Measurements from ENCODE around the gene TSTD1.

Gene TSTD1

DNA sequence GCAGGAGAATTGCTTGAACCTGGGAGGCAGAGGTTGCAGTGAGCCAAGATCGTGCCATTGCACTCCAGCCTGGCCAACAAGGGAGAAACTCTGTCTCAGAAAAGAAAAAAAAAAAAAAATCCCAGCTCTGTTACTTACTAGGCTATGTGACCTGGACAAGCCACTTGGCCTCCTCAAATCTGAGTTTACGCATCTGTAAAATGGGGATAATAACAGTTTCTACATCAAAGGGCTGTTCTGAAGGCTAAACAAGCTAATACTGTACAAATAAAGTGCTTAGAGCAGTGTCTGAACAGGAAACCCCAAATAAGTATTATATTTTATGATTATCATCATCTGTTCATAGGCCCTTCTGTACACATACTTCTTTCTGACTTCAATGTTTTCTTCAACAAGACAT is 31.4 kb downstream of the TSTD1 start:
- peaks cover 6% of the 10 kb centered on the region for H3K79me1 ChIP-seq (replicated peaks; ENCODE audit: low read length, poor library complexity, severe bottlenecking)
- no peak overlapping the region for H3K23ac ChIP-seq (ENCODE audit: low read length in 2 of 2)
- no peak overlapping the region for H3K4ac ChIP-seq (ENCODE audit: low read depth in 1 of 2, low read length in 2 of 2)
- WGBS = 100% methylated on average over 1 of the region's 2 CpGs
- no peak overlapping the region for H3K14ac ChIP-seq (ENCODE audit: low read length in 2 of 2)
- no peak overlapping the region for H3K27ac ChIP-seq (ENCODE audit: low read length, poor library complexity, severe bottlenecking)
- no peak overlapping the region for H2BK120ac ChIP-seq (ENCODE audit: low read depth, low read length)
- H4K8ac ChIP-seq (ENCODE audit: low read length) = no peak overlapping the region
- no peak overlapping the region for H2BK5ac ChIP-seq (ENCODE audit: low read depth, low read length, poor library complexity, severe bottlenecking)
- H3K9ac ChIP-seq (ENCODE audit: low read length) = no peak overlapping the region
- H3K4me1 ChIP-seq (ENCODE audit: control insufficient read depth, insufficient read depth, low read depth, low read length) = no peaks in the 10 kb centered on the region
- no peak overlapping the region for H2BK12ac ChIP-seq (ENCODE audit: low read length in 2 of 2)
- H3K9me3 ChIP-seq (ENCODE audit: control insufficient read depth, low read length) = no peaks in the 10 kb centered on the region
- no peak overlapping the region for H3K4me2 ChIP-seq (ENCODE audit: low read length, poor library complexity, severe bottlenecking)
- no peak overlapping the region for H3K18ac ChIP-seq (ENCODE audit: low read depth in 1 of 2, low read length in 2 of 2)
- H3K36me3 ChIP-seq (ENCODE audit: control insufficient read depth in 1 of 2, insufficient read depth in 2 of 2, low read depth in 1 of 2, low read length in 2 of 2) = no peaks in the 10 kb centered on the region
- no peak overlapping the region for H4K91ac ChIP-seq (ENCODE audit: low read length)
- H2BK15ac ChIP-seq (ENCODE audit: low read depth, poor library complexity, severe bottlenecking) = no peak overlapping the region
- no peak for DNase-seq
- no peaks in the 10 kb centered on the region for H3K27me3 ChIP-seq (ENCODE audit: control insufficient read depth in 1 of 2, insufficient read depth in 1 of 2, low read length in 2 of 2)
- H2AK5ac ChIP-seq (ENCODE audit: low read length, severe bottlenecking) = no peak overlapping the region
- no peak overlapping the region for H2AFZ ChIP-seq (ENCODE audit: low read depth, low read length)
- no peak overlapping the region for H3K4me3 ChIP-seq (ENCODE audit: insufficient read depth in 1 of 2, low read depth in 1 of 2, low read length in 2 of 2)

DNA sequence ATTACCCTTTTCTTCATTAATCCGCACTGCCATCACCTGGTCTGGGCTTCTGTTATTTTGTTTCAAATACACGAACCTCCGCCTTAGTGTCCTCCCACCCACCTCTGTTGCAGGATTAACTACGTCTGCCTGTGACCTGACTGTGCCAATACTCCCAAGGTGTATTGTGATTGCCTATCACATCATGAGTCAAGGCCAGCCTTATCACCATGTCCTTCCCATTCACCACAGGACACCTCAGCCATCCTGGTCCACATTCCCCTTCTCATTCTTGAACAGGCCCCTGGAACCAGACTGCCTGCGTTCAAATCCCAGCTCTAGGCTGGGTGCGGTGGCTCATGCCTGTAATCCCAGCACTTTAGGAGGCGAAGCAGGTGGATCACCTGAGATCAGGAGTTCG is 32.2 kb downstream of the TSTD1 start:
- no peak overlapping the region for H3K4ac ChIP-seq (ENCODE audit: low read depth in 1 of 2, low read length in 2 of 2)
- no peak overlapping the region for H2BK5ac ChIP-seq (ENCODE audit: low read depth, low read length, poor library complexity, severe bottlenecking)
- H2BK12ac ChIP-seq (ENCODE audit: low read length in 2 of 2) = no peak overlapping the region
- H4K91ac ChIP-seq (ENCODE audit: low read length) = no peak overlapping the region
- H3K27ac ChIP-seq (ENCODE audit: low read length, poor library complexity, severe bottlenecking) = no peak overlapping the region
- no peak overlapping the region for H4K8ac ChIP-seq (ENCODE audit: low read length)
- no peaks in the 10 kb centered on the region for H3K27me3 ChIP-seq (ENCODE audit: control insufficient read depth in 1 of 2, insufficient read depth in 1 of 2, low read length in 2 of 2)
- no peak overlapping the region for H2BK120ac ChIP-seq (ENCODE audit: low read depth, low read length)
- H3K14ac ChIP-seq (ENCODE audit: low read length in 2 of 2) = no peak overlapping the region
- no peak overlapping the region for H3K4me2 ChIP-seq (ENCODE audit: low read length, poor library complexity, severe bottlenecking)
- no peak overlapping the region for H2BK15ac ChIP-seq (ENCODE audit: low read depth, poor library complexity, severe bottlenecking)
- no peak overlapping the region for H3K18ac ChIP-seq (ENCODE audit: low read depth in 1 of 2, low read length in 2 of 2)
- H3K9me3 ChIP-seq (ENCODE audit: control insufficient read depth, low read length) = no peaks in the 10 kb centered on the region
- WGBS = 94% methylated on average over 6 of the region's 8 CpGs
- peaks cover 4% of the 10 kb centered on the region for H3K79me1 ChIP-seq (replicated peaks; ENCODE audit: low read length, poor library complexity, severe bottlenecking)
- no peak overlapping the region for H2AFZ ChIP-seq (ENCODE audit: low read depth, low read length)
- no peak overlapping the region for H3K4me3 ChIP-seq (ENCODE audit: insufficient read depth in 1 of 2, low read depth in 1 of 2, low read length in 2 of 2)
- H3K23ac ChIP-seq (ENCODE audit: low read length in 2 of 2) = no peak overlapping the region
- DNase-seq = no peak
- no peaks in the 10 kb centered on the region for H3K4me1 ChIP-seq (ENCODE audit: control insufficient read depth, insufficient read depth, low read depth, low read length)
- H3K36me3 ChIP-seq (ENCODE audit: control insufficient read depth in 1 of 2, insufficient read depth in 2 of 2, low read depth in 1 of 2, low read length in 2 of 2) = no peaks in the 10 kb centered on the region
- H3K9ac ChIP-seq (ENCODE audit: low read length) = no peak overlapping the region
- H2AK5ac ChIP-seq (ENCODE audit: low read length, severe bottlenecking) = no peak overlapping the region

- no peak overlapping the region for H4K8ac ChIP-seq (ENCODE audit: low read length)
- no peak overlapping the region for H2BK120ac ChIP-seq (ENCODE audit: low read depth, low read length)
- peaks cover 0 to 27% of the 10 kb centered on the region in 2 experiments for H3K36me3 ChIP-seq (ENCODE audit: control insufficient read depth in 1 of 2, insufficient read depth in 2 of 2, low read depth in 1 of 2, low read length in 2 of 2)
- no peaks in the 10 kb centered on the region for H3K4me1 ChIP-seq (ENCODE audit: control insufficient read depth, insufficient read depth, low read depth, low read length)
- H2BK12ac ChIP-seq (ENCODE audit: low read length in 2 of 2) = no peak overlapping the region
- no peak overlapping the region for H3K18ac ChIP-seq (ENCODE audit: low read depth in 1 of 2, low read length in 2 of 2)
- no peak overlapping the region for H3K4ac ChIP-seq (ENCODE audit: low read depth in 1 of 2, low read length in 2 of 2)
- peaks cover 0 to 5% of the 10 kb centered on the region in 2 experiments for H3K27me3 ChIP-seq (ENCODE audit: control insufficient read depth in 1 of 2, insufficient read depth in 1 of 2, low read length in 2 of 2)
- no peaks in the 10 kb centered on the region for H3K9me3 ChIP-seq (ENCODE audit: control insufficient read depth, low read length)
- H3K14ac ChIP-seq (ENCODE audit: low read length in 2 of 2) = no peak overlapping the region
- no peak overlapping the region for H4K91ac ChIP-seq (ENCODE audit: low read length)
- H2AFZ ChIP-seq (ENCODE audit: low read depth, low read length) = no peak overlapping the region
- no peak overlapping the region for H2AK5ac ChIP-seq (ENCODE audit: low read length, severe bottlenecking)
- no peak for DNase-seq
- no peak overlapping the region for H3K27ac ChIP-seq (ENCODE audit: low read length, poor library complexity, severe bottlenecking)
- no peak overlapping the region for H3K9ac ChIP-seq (ENCODE audit: low read length)
- H2BK5ac ChIP-seq (ENCODE audit: low read depth, low read length, poor library complexity, severe bottlenecking) = no peak overlapping the region
- H3K4me2 ChIP-seq (ENCODE audit: low read length, poor library complexity, severe bottlenecking) = no peak overlapping the region
- no peak overlapping the region for H3K4me3 ChIP-seq (ENCODE audit: insufficient read depth in 1 of 2, low read depth in 1 of 2, low read length in 2 of 2)
- H3K79me1 ChIP-seq (replicated peaks; ENCODE audit: low read length, poor library complexity, severe bottlenecking) = peaks cover 1% of the 10 kb centered on the region
- no peak overlapping the region for H3K23ac ChIP-seq (ENCODE audit: low read length in 2 of 2)
- 87% methylated on average over 5 of the region's 5 CpGs for WGBS
- no peak overlapping the region for H2BK15ac ChIP-seq (ENCODE audit: low read depth, poor library complexity, severe bottlenecking)
These were observed 37.2 kb downstream of the TSTD1 start for GRCh38 chr1:161001525-161001924.

DNA sequence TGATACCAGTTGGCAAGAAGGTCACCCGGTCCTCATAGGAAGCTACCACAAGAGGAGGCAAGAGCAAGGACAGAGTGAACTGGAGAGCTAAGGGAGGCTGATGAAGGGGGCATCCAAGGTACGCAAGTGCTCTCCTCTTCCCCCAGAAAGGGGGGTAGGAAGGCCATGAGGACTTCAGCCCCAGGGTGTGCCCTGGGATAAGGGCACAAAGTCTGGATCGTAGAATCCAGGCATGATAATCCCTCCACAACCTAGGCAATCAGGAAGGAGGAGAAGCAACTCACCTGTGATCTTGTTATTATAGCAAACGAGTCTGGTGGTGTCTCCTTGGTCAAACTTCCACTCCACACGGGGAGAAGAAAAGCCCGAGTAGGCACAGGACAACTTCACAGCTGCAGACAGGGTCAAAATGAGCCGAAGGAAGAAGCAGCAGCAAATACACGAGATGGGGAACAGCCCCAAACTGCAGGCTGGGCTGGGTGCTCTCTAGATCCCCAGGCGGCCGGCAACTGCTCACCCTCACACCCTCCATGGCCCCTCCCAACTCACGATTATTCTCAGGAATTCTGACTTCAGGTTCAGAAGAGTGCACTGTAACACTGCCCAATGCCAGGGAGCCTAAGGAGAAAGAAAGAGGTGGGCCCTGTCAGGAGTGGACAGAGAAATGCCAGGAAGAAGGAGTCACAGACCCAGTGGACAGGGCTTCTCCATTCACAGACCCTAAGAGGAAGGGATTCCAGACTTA is 37.9 kb downstream of the TSTD1 start:
- H3K14ac ChIP-seq (ENCODE audit: low read length in 2 of 2) = no peak overlapping the region
- H3K4ac ChIP-seq (ENCODE audit: low read depth in 1 of 2, low read length in 2 of 2) = no peak overlapping the region
- H4K8ac ChIP-seq (ENCODE audit: low read length) = no peak overlapping the region
- H3K79me1 ChIP-seq (replicated peaks; ENCODE audit: low read length, poor library complexity, severe bottlenecking) = peaks cover 1% of the 10 kb centered on the region
- no peak overlapping the region for H2BK15ac ChIP-seq (ENCODE audit: low read depth, poor library complexity, severe bottlenecking)
- H3K27me3 ChIP-seq (ENCODE audit: control insufficient read depth in 1 of 2, insufficient read depth in 1 of 2, low read length in 2 of 2) = peaks cover 0 to 5% of the 10 kb centered on the region in 2 experiments
- no peak overlapping the region for H3K27ac ChIP-seq (ENCODE audit: low read length, poor library complexity, severe bottlenecking)
- no peak overlapping the region for H3K23ac ChIP-seq (ENCODE audit: low read length in 2 of 2)
- H4K91ac ChIP-seq (ENCODE audit: low read length) = no peak overlapping the region
- H3K4me1 ChIP-seq (ENCODE audit: control insufficient read depth, insufficient read depth, low read depth, low read length) = no peaks in the 10 kb centered on the region
- H2BK12ac ChIP-seq (ENCODE audit: low read length in 2 of 2) = no peak overlapping the region
- WGBS = 92% methylated on average over 9 of the region's 11 CpGs
- H2BK5ac ChIP-seq (ENCODE audit: low read depth, low read length, poor library complexity, severe bottlenecking) = no peak overlapping the region
- no peak overlapping the region for H2BK120ac ChIP-seq (ENCODE audit: low read depth, low read length)
- no peak overlapping the region for H2AFZ ChIP-seq (ENCODE audit: low read depth, low read length)
- H3K9ac ChIP-seq (ENCODE audit: low read length) = no peak overlapping the region
- peaks cover 0 to 27% of the 10 kb centered on the region in 2 experiments for H3K36me3 ChIP-seq (ENCODE audit: control insufficient read depth in 1 of 2, insufficient read depth in 2 of 2, low read depth in 1 of 2, low read length in 2 of 2)
- no peak overlapping the region for H3K4me3 ChIP-seq (ENCODE audit: insufficient read depth in 1 of 2, low read depth in 1 of 2, low read length in 2 of 2)
- H3K9me3 ChIP-seq (ENCODE audit: control insufficient read depth, low read length) = no peaks in the 10 kb centered on the region
- no peak overlapping the region for H2AK5ac ChIP-seq (ENCODE audit: low read length, severe bottlenecking)
- no peak for DNase-seq
- no peak overlapping the region for H3K18ac ChIP-seq (ENCODE audit: low read depth in 1 of 2, low read length in 2 of 2)
- no peak overlapping the region for H3K4me2 ChIP-seq (ENCODE audit: low read length, poor library complexity, severe bottlenecking)
